H1 (cell line): Measurements from ENCODE around the gene ABHD17B. TPM values are rescaled to one million over a fixed set of nuclear protein-coding genes. Genes with fewer than 3 reads are reported as not detected.

Experiments used
- CTCF ChIA-PET: fragments of 300-600 bp; sonication (Branson Sonifier 250); formaldehyde crosslinking; loops from one replicate; lab custom pipeline; 2021; ENCODE audit not compliant: partially characterized antibody; lab: Charles Lee
- POLR2A ChIA-PET: fragments of 300-600 bp; sonication (Branson Sonifier 250); formaldehyde crosslinking; loops from one replicate; lab custom pipeline; 2021; ENCODE audit warnings: inconsistent platforms; ENCODE audit not compliant: partially characterized antibody; lab: Charles Lee
- DNase-seq, 2 experiments: peaks; one replicate each; pipeline versions ENCODE4 v3.0.0 to v3.0.0-alpha.2; 2010 to 2022; ENCODE audit warnings: low spot score in 2 of 2, low read depth in 1 of 2, mixed read lengths in 1 of 2
- FAIRE-seq: peaks from 2 replicates; lab custom pipeline; 2011; peaks lifted over from hg19 to GRCh38; lab: Jason Lieb, UNC
- H2AFZ ChIP-seq: 2 replicates; pipeline ENCODE4 v1.8.1; 2012; ENCODE audit warnings: low read length, inconsistent platforms
- H2AK5ac ChIP-seq: 2 replicates; pipeline ENCODE4 v1.6.1; 2013; ENCODE audit warnings: low read depth, low read length
- H2BK120ac ChIP-seq: replicated peaks from 2 replicates; pipeline ENCODE3; 2013; ENCODE audit warnings: low read depth, low read length, inconsistent platforms
- H2BK12ac ChIP-seq: 2 replicates; pipeline ENCODE4 v1.6.1; 2013; ENCODE audit warnings: low read depth, low read length
- H2BK15ac ChIP-seq: 2 replicates; pipeline ENCODE4 v1.6.1; 2013; ENCODE audit warnings: low read length
- H2BK20ac ChIP-seq: 2 replicates; pipeline ENCODE4 v1.6.1; 2013; ENCODE audit warnings: low read length
- H2BK5ac ChIP-seq: 2 replicates; pipeline ENCODE4 v1.6.1; 2013; ENCODE audit warnings: low read depth, low read length
- H3K14ac ChIP-seq: 2 replicates; pipeline ENCODE4 v1.6.1; 2013; ENCODE audit warnings: inconsistent platforms; ENCODE audit not compliant: insufficient read length
- H3K18ac ChIP-seq: 2 replicates; pipeline ENCODE4 v1.6.1; 2013; ENCODE audit warnings: low read length; ENCODE audit errors: extremely low read depth
- H3K23ac ChIP-seq: 2 replicates; pipeline ENCODE4 v1.6.1; 2013; ENCODE audit warnings: inconsistent platforms; ENCODE audit not compliant: insufficient read length
- H3K23me2 ChIP-seq: 2 replicates; pipeline ENCODE4 v1.6.1; 2013; ENCODE audit warnings: low read depth, low read length
- H3K27ac ChIP-seq: 2 replicates; pipeline ENCODE4 v1.6.1; 2011; ENCODE audit warnings: low read depth, low read length, inconsistent platforms
- H3K27me3 ChIP-seq, 4 experiments: replicated peaks in 1 of 4; 1 replicate in 1 of 4; 2 replicates in 3 of 4; pipeline versions ENCODE4 v1.6.1 to v1.8.1; 2011 to 2013; ENCODE audit warnings: low read length in 3 of 4, mild to moderate bottlenecking in 3 of 4, inconsistent platforms in 2 of 4, mixed read lengths in 2 of 4, moderate library complexity in 1 of 4; ENCODE audit not compliant: control insufficient read depth in 3 of 4, insufficient read depth in 3 of 4; ENCODE audit errors: extremely low read depth in 1 of 4
- H3K36me3 ChIP-seq, 4 experiments: 2 replicates each; pipeline versions ENCODE4 v1.6.1 to v1.8.1; 2011 to 2013; ENCODE audit warnings: mild to moderate bottlenecking in 4 of 4, low read length in 3 of 4, moderate library complexity in 2 of 4, control low read depth in 1 of 4, inconsistent platforms in 1 of 4; ENCODE audit not compliant: insufficient read depth in 4 of 4, control insufficient read depth in 2 of 4
- H3K4ac ChIP-seq: replicated peaks from 2 replicates; pipeline ENCODE3; 2013; ENCODE audit warnings: low read length, low read depth, mixed read lengths, inconsistent platforms; ENCODE audit not compliant: insufficient read length
- H3K4me1 ChIP-seq, 4 experiments: replicated peaks in 1 of 4; 1 replicate in 1 of 4; 2 replicates in 3 of 4; pipeline versions ENCODE4 v1.6.1 to v1.8.1; 2011 to 2013; ENCODE audit warnings: low read length in 3 of 4, inconsistent platforms in 2 of 4, mixed read lengths in 1 of 4; ENCODE audit not compliant: insufficient read depth in 4 of 4, control insufficient read depth in 3 of 4
- H3K4me2 ChIP-seq, 2 experiments: 2 replicates each; pipeline versions ENCODE4 v1.6.1 to v1.8.1; 2011 to 2013; ENCODE audit warnings: low read depth in 2 of 2, low read length in 2 of 2, control low read depth in 1 of 2, inconsistent platforms in 1 of 2, mild to moderate bottlenecking in 1 of 2; ENCODE audit not compliant: insufficient read depth in 1 of 2
- H3K4me3 ChIP-seq, 4 experiments: fragments of 200-600, 300-600 bp in 1 of 4; sonication (generic), shearing (Covaris generic), sonication (Bioruptor Twin) in 1 of 4; 2 replicates each; pipeline versions ENCODE4 v1.5.1 to v1.8.1; 2011 to 2016; ENCODE audit warnings: low read length in 4 of 4, low read depth in 3 of 4, control low read depth in 2 of 4, inconsistent platforms in 2 of 4, mild to moderate bottlenecking in 2 of 4, mixed read lengths in 1 of 4, moderate library complexity in 1 of 4; ENCODE audit not compliant: insufficient read depth in 2 of 4; ENCODE audit errors: extremely low read depth in 1 of 4
- H3K56ac ChIP-seq: replicated peaks from 2 replicates; pipeline ENCODE3; 2013; ENCODE audit warnings: low read depth, mild to moderate bottlenecking, mixed read lengths, low read length, inconsistent platforms; ENCODE audit not compliant: insufficient read length
- H3K79me1 ChIP-seq: 2 replicates; pipeline ENCODE4 v1.6.1; 2013; ENCODE audit warnings: low read depth, low read length, control low read depth
- H3K79me2 ChIP-seq, 2 experiments: 2 replicates each; pipeline versions ENCODE4 v1.6.1 to v1.8.1; 2012 to 2013; ENCODE audit warnings: low read length in 2 of 2, mild to moderate bottlenecking in 2 of 2, inconsistent platforms in 1 of 2; ENCODE audit not compliant: insufficient read depth in 2 of 2, control insufficient read depth in 1 of 2
- H3K9ac ChIP-seq, 4 experiments: replicated peaks in 1 of 4; 1 replicate in 1 of 4; 2 replicates in 3 of 4; pipeline versions ENCODE4 v1.6.1 to v1.8.1; 2011 to 2013; ENCODE audit warnings: low read depth in 3 of 4, low read length in 3 of 4, control low read depth in 2 of 4, mild to moderate bottlenecking in 2 of 4, moderate library complexity in 2 of 4, inconsistent platforms in 1 of 4; ENCODE audit errors: extremely low read depth in 1 of 4
- H3K9me3 ChIP-seq, 2 experiments: 2 replicates each; pipeline versions ENCODE4 v1.6.1 to v1.8.1; 2012 to 2013; ENCODE audit warnings: mild to moderate bottlenecking in 2 of 2, moderate library complexity in 2 of 2, control low read depth in 1 of 2, inconsistent platforms in 1 of 2, low read depth in 1 of 2, low read length in 1 of 2, mixed read lengths in 1 of 2; ENCODE audit not compliant: insufficient read depth in 2 of 2
- H4K20me1 ChIP-seq, 2 experiments: replicated peaks in 1 of 2; 2 replicates each; pipeline versions ENCODE3 to v1.8.1; 2011 to 2013; ENCODE audit warnings: inconsistent platforms in 2 of 2, low read length in 2 of 2, mild to moderate bottlenecking in 1 of 2; ENCODE audit not compliant: insufficient read depth in 2 of 2, control insufficient read depth in 1 of 2
- H4K5ac ChIP-seq: 2 replicates; pipeline ENCODE4 v1.6.1; 2013; ENCODE audit warnings: low read length, low read depth, mixed read lengths, inconsistent platforms; ENCODE audit not compliant: insufficient read length
- H4K8ac ChIP-seq: 2 replicates; pipeline ENCODE4 v1.8.0; 2013; ENCODE audit warnings: mild to moderate bottlenecking, moderate library complexity, low read length, inconsistent platforms; ENCODE audit not compliant: insufficient read depth; ENCODE audit errors: extremely low read depth
- H4K91ac ChIP-seq: replicated peaks from 2 replicates; pipeline ENCODE3; 2013; ENCODE audit warnings: low read length, mixed read lengths, inconsistent platforms; ENCODE audit not compliant: insufficient read length
- ASH2L ChIP-seq: fragments of 200-600, 300-600 bp; sonication (generic); IDR thresholded peaks from one replicate; pipeline ENCODE4 v1.7.1; 2017; ENCODE audit warnings: low read length
- KDM4A ChIP-seq: IDR thresholded peaks from one replicate; pipeline ENCODE4 v1.7.1; 2012; ENCODE audit warnings: low read depth, mild to moderate bottlenecking, moderate library complexity, low read length, inconsistent platforms; ENCODE audit not compliant: severe bottlenecking
- POLR2A ChIP-seq, 2 experiments: IDR thresholded peaks; 1 replicate in 1 of 2; 2 replicates in 1 of 2; pipeline ENCODE4 v1.6.1; 2011; ENCODE audit warnings: low read depth in 2 of 2, low read length in 2 of 2, mild to moderate bottlenecking in 2 of 2; ENCODE audit errors: control extremely low read depth in 1 of 2
- RAD21 ChIP-seq, 2 experiments: IDR thresholded peaks in 1 of 2; conservative IDR thresholded peaks in 1 of 2; 2 replicates each; pipeline ENCODE4 v1.6.1; 2011; ENCODE audit warnings: low read depth in 2 of 2, low read length in 2 of 2, improper control_type of control experiment in 1 of 2, inconsistent platforms in 1 of 2, mild to moderate bottlenecking in 1 of 2, moderate library complexity in 1 of 2
- ZNF274 ChIP-seq: IDR thresholded peaks from 2 replicates; pipeline ENCODE4 v1.7.0; 2012; ENCODE audit warnings: low read length, borderline replicate concordance; ENCODE audit errors: extremely low read depth
- WGBS, 2 experiments: shearing (Covaris generic) in 1 of 2; methylation state at CpG; one replicate each; pipeline versions ENCODE4 v1.1.6 to v1.1.7; 2013 to 2015; ENCODE audit warnings: low lambda C conversion rate in 2 of 2, mixed read lengths in 2 of 2, inconsistent platforms in 1 of 2, low coverage in 1 of 2, missing lambda C conversion rate in 1 of 2; ENCODE audit not compliant: insufficient replicate concordance in 2 of 2, insufficient coverage in 1 of 2, insufficient read length in 1 of 2; ENCODE audit errors: extremely low coverage in 1 of 2, missing lambda C conversion rate in 1 of 2; 5-methylcytosine and 5-hydroxymethylcytosine counted together
- polyA plus RNA-seq, 7 experiments: library from polyadenylated mRNA; depleted of rRNA in 3 of 7; stranded (reverse) in 5 of 7; unstranded in 2 of 7; fragments of >200 nt in 5 of 7; fragments of 200-250 nt in 2 of 7; gene quantifications; 1 replicate in 5 of 7; 2 replicates in 1 of 7; 4 replicates in 1 of 7; pipeline versions ENCODE4 v1.2.1 to v1.2.3, GENCODE V29; 2011 to 2013; ENCODE audit warnings: missing spikeins in 2 of 7, mixed read lengths in 2 of 7
- total RNA-seq: library from RNA; stranded (reverse); fragmentation: NEBNext Ultra II Directional; extraction: Animal tissue kit (Norgen Biotek cat#: 25700); gene quantifications from 2 replicates; pipeline ENCODE4 v1.2.1, GENCODE V29; 2021

ABHD17B gene
- total and polyA plus RNA-seq, 2 of the 8 experiments (the other 6 are each of a cell fraction or from before 2014, with no cell fraction given) = 37.2 to 60.8 TPM

GRCh38 chr9:71918419-71918818 lies 7.4 kb upstream of the ABHD17B start:
- Histone ChIP-seq H3K4me2 (no peak overlapping the region), H3K27me3 (no peaks in the 10 kb centered on the region), H4K20me1 (no peaks in the 10 kb centered on the region), H4K5ac (no peak overlapping the region), H3K14ac (no peak overlapping the region), H4K8ac (no peak overlapping the region), H2BK120ac (no peak overlapping the region), H3K9ac (no peak overlapping the region), H3K9me3 (peaks cover 12 to 17% of the 10 kb centered on the region in 2 experiments; a peak in 3 of 4 replicates), H2BK5ac (no peak overlapping the region), H2BK15ac (no peak overlapping the region; the same call in 1 of the 2 replicates), H2AFZ (no peak overlapping the region), H2BK20ac (no peak overlapping the region), H3K36me3 (peaks cover 0 to 12% (median 5%) of the 10 kb centered on the region in 4 experiments; a peak in 3 of 8 replicates), H3K27ac (no peak overlapping the region), H3K4me3 (no peak overlapping the region), H3K79me1 (0 out of 2 replicates have a peak, but pooled peaks cover 3% of the 10 kb centered on the region), H3K23me2 (no peaks in the 10 kb centered on the region), H3K4me1 (peaks cover 4 to 12% (median 9%) of the 10 kb centered on the region in 4 experiments; a peak in 6 of 7 replicates), H3K23ac (no peak overlapping the region), H2BK12ac (no peak overlapping the region), H4K91ac (no peak overlapping the region), H3K4ac (no peak overlapping the region), H3K18ac (no peak overlapping the region), H3K79me2 (peaks cover 18 to 76% of the 10 kb centered on the region in 2 experiments), H3K56ac (no peak overlapping the region), H2AK5ac (no peak overlapping the region)
- DNase-seq (no peak), FAIRE-seq (no peak)
- ChIA-PET POLR2A (interaction anchor here (3.9 kb wide), 1 partner anchor 13 kb away, joined by 28 read pairs; no protein-coding TSS in a partner anchor), CTCF (interaction anchor here (0.6 kb wide), 1 partner anchor 58 kb away, joined by 3 read pairs; no protein-coding TSS in a partner anchor)
- WGBS, 2 experiments = 89% methylated on average over 5 of the region's 5 CpGs; no CpG with 5 or more reads in 1 of the 2 experiments
- no peak for TF ChIP-seq KDM4A
- no peak for TF ChIP-seq POLR2A (IDR thresholded peaks at IDR 0.05; ENCODE audit: control extremely low read depth in 1 of 2, low read depth in 2 of 2, low read length in 2 of 2)
- TF ChIP-seq ASH2L = no peak
- no peak for TF ChIP-seq ZNF274
- no peak for TF ChIP-seq RAD21 (IDR thresholded peaks at IDR 0.05 in 1 of 2, conservative IDR thresholded peaks at IDR 0.05 in 1 of 2; ENCODE audit: low read depth in 2 of 2, low read length in 2 of 2)
